IPS DF 6.9 (cell line): ENCODE results near the gene N4BP3.
A peak's percentile ranks its signal among the peaks of the same experiment; 100 is the strongest.

Experiments used
- DNase-seq: peaks from one replicate; pipeline ENCODE4 v3.0.0-alpha.2; 2013; ENCODE audit warnings: low read depth, low spot score
- H3K27ac ChIP-seq: one replicate; pipeline ENCODE4 v1.5.1; 2013; ENCODE audit warnings: low read length, control low read depth
- H3K27me3 ChIP-seq: 2 replicates; pipeline ENCODE4 v1.6.1; 2013; ENCODE audit warnings: mild to moderate bottlenecking, low read length; ENCODE audit not compliant: control insufficient read depth, insufficient read depth
- H3K36me3 ChIP-seq: 2 replicates; pipeline ENCODE4 v1.6.1; 2013; ENCODE audit warnings: low read length; ENCODE audit not compliant: control insufficient read depth, insufficient read depth
- H3K4me1 ChIP-seq: 2 replicates; pipeline ENCODE4 v1.6.1; 2013; ENCODE audit warnings: low read length; ENCODE audit not compliant: control insufficient read depth, insufficient read depth
- H3K4me3 ChIP-seq: 2 replicates; pipeline ENCODE4 v1.5.1; 2013; ENCODE audit warnings: mild to moderate bottlenecking, low read length
- H3K9me3 ChIP-seq: 2 replicates; pipeline ENCODE4 v1.6.1; 2013; ENCODE audit warnings: low read length, inconsistent platforms; ENCODE audit not compliant: control insufficient read depth, insufficient read depth
- WGBS: extraction: QIAGEN DNeasy Blood & Tissue Kit; methylation state at CpG from one replicate; pipeline ENCODE4 v1.1.7; 2013; ENCODE audit warnings: mixed read lengths, missing lambda C conversion rate; ENCODE audit not compliant: insufficient read length, insufficient coverage; 5-methylcytosine and 5-hydroxymethylcytosine counted together

Gene N4BP3

DNA sequence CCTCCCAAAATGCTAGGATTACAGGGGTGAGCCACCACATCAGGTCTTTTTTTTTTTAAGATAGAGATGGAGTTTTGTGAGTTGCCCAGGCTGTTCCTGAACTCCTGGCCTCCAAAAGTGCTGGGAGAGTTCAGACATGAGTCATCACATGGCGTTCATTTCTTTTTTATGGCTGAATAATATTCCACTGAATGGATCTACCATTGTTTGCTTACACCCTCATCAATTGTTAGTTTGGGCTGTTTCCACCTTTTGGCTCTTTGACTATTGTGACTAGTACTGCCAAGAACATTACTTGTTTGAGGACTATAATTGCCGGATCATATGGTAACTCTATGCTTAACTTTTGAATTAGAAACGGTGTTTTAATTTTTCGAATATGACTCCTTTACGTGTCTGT, 787 bp upstream of the N4BP3 start:
- DNase-seq, result no peak
- peak overlapping the region; percentile 91; the same call in 1 of the 2 replicates for H3K4me3 ChIP-seq
- H3K4me1 ChIP-seq, result peaks cover 12% of the 10 kb centered on the region
- WGBS, result no CpG with 5 or more reads among the region's 5 CpGs
- no peaks in the 10 kb centered on the region for H3K9me3 ChIP-seq
- H3K27me3 ChIP-seq, result no peaks in the 10 kb centered on the region
- H3K36me3 ChIP-seq, result no peaks in the 10 kb centered on the region
- H3K27ac ChIP-seq, result no peak overlapping the region

GRCh38 chr5:178113841-178114324, 551 bp downstream of the N4BP3 start:
- no peak overlapping the region for H3K27ac ChIP-seq
- H3K36me3 ChIP-seq, result no peaks in the 10 kb centered on the region
- DNase-seq, result no peak
- no peaks in the 10 kb centered on the region for H3K27me3 ChIP-seq
- no CpG with 5 or more reads among the region's 41 CpGs for WGBS
- H3K4me1 ChIP-seq, result peaks cover 14% of the 10 kb centered on the region
- H3K4me3 ChIP-seq, result peak overlapping the region; percentile 91
- H3K9me3 ChIP-seq, result no peaks in the 10 kb centered on the region

DNA sequence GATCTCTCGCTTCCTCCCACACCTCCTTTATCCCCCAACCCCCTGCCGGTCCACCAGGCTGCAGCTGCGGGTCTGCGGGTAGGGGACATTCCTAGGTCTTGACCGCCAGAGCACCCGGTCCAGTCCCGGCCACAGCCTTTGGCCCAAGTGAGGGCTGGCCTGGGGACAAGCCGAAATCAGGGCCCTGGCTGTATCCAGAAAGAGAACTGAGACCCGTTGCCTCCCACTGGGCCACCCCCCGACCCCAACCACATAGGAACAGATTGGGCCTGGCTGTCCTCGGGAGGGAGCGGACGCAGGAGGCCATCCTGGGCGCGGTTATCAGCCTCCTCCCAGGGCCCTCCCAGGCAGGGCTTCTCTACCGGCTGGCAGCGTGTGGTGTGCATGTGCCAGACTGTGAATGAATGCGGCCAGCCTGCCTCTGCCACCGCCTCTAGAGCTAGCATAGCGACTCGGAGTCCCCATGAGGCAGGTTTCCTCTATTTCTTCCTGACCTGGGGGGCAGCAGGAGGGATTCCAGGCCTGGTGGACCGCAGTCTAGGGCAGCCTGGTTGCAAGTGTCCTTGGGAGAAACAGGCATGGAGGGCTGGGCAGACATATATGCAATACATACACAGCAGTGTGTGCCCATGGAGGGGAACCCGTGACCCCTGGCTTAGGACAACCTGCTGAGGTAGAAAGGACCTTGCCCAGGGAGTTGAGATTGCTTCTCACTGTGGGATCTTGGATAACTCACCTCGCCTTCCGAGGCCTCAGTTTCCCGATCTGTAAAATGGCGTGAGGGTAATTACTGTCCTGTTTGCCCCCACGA, 1.2 kb downstream of the N4BP3 start:
- DNase-seq, result no peak
- no peaks in the 10 kb centered on the region for H3K9me3 ChIP-seq
- peaks cover 16% of the 10 kb centered on the region for H3K4me1 ChIP-seq
- no CpG with 5 or more reads among the region's 28 CpGs for WGBS
- H3K36me3 ChIP-seq, result no peaks in the 10 kb centered on the region
- peak overlapping the region; percentile 91; the same call in 1 of the 2 replicates for H3K4me3 ChIP-seq
- no peaks in the 10 kb centered on the region for H3K27me3 ChIP-seq
- peak overlapping the region; percentile 9 for H3K27ac ChIP-seq

- H3K4me3 ChIP-seq, result peak overlapping the region; percentile 91; the same call in 1 of the 2 replicates
- no peak for DNase-seq
- H3K4me1 ChIP-seq, result peaks cover 16% of the 10 kb centered on the region
- no peaks in the 10 kb centered on the region for H3K9me3 ChIP-seq
- WGBS, result no CpG with 5 or more reads among the region's 12 CpGs
- peaks cover 4% of the 10 kb centered on the region; the same call in 1 of the 2 replicates for H3K36me3 ChIP-seq
- no peaks in the 10 kb centered on the region for H3K27me3 ChIP-seq
- H3K27ac ChIP-seq, result peak overlapping the region; percentile 3
Observed at GRCh38 chr5:178115136-178115813, 1.9 kb downstream of the N4BP3 start.

- WGBS, result no CpG with 5 or more reads among the region's 7 CpGs
- Histone ChIP-seq H3K27me3 (no peaks in the 10 kb centered on the region), H3K9me3 (no peaks in the 10 kb centered on the region), H3K27ac (peak overlapping the region; percentile 3), H3K4me3 (peak overlapping the region; percentile 8; the same call in 1 of the 2 replicates), H3K36me3 (peaks cover 5% of the 10 kb centered on the region; the same call in 1 of the 2 replicates), H3K4me1 (peaks cover 16% of the 10 kb centered on the region)
- DNase-seq, result no peak
Observed at GRCh38 chr5:178115814-178116142, 2.4 kb downstream of the N4BP3 start.

DNA sequence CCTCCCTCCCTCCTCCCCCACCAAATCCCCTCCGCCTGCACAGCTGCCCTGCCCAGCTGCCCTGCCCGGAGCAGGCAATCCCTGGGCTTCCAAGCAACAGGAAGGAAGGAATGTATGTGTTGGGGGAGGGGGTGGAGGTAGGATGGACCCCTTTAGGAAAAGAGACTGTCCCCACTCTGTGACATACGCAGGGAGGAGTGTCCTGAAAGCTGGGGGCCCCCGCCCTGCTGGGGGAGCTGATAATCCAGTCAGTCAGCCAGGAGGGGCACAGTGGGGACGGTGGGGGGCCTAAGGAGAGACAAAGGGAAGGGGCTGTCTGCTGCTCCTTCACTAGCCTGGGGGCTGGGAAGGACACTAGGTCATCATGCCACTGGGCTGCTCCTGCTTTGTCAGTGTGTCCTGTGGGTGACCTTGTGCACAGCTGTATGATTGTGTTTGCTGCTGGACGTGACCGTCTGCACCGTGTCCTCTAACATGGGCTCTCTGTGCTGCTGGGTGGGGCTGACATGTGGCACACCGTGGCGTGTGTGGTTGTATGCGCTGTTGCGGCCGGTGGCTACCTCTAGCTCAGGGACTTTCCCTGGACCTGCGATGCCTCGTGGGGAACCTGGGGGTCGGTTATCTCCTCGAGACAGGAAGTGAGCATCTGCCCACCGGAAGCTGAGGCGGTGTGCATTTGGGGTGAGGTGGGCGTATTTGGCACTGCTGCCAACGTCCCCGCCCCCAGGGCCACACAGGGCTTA, 3.0 kb downstream of the N4BP3 start:
- peak overlapping the region; percentile 8; the same call in 1 of the 2 replicates for H3K4me3 ChIP-seq
- no peak for DNase-seq
- WGBS, result no CpG with 5 or more reads among the region's 22 CpGs
- peaks cover 16% of the 10 kb centered on the region for H3K4me1 ChIP-seq
- H3K9me3 ChIP-seq, result no peaks in the 10 kb centered on the region
- no peaks in the 10 kb centered on the region for H3K27me3 ChIP-seq
- H3K27ac ChIP-seq, result no peak overlapping the region
- H3K36me3 ChIP-seq, result peaks cover 9% of the 10 kb centered on the region

- H3K4me1 ChIP-seq, result peaks cover 17% of the 10 kb centered on the region
- H3K27ac ChIP-seq, result no peak overlapping the region
- no peak overlapping the region for H3K4me3 ChIP-seq
- no peak for DNase-seq
- no peaks in the 10 kb centered on the region for H3K27me3 ChIP-seq
- WGBS, result no CpG with 5 or more reads among the region's 18 CpGs
- H3K9me3 ChIP-seq, result no peaks in the 10 kb centered on the region
- H3K36me3 ChIP-seq, result peaks cover 22% of the 10 kb centered on the region
Observed at GRCh38 chr5:178117923-178118701, 4.8 kb downstream of the N4BP3 start.

- Histone ChIP-seq H3K27me3 (no peaks in the 10 kb centered on the region), H3K27ac (no peak overlapping the region), H3K9me3 (no peaks in the 10 kb centered on the region), H3K4me1 (peaks cover 24% of the 10 kb centered on the region), H3K4me3 (no peak overlapping the region), H3K36me3 (peaks cover 22% of the 10 kb centered on the region)
- WGBS, result no CpG with 5 or more reads among the region's 27 CpGs
- DNase-seq, result no peak
Observed at GRCh38 chr5:178119915-178120606, 6.7 kb downstream of the N4BP3 start.

DNA sequence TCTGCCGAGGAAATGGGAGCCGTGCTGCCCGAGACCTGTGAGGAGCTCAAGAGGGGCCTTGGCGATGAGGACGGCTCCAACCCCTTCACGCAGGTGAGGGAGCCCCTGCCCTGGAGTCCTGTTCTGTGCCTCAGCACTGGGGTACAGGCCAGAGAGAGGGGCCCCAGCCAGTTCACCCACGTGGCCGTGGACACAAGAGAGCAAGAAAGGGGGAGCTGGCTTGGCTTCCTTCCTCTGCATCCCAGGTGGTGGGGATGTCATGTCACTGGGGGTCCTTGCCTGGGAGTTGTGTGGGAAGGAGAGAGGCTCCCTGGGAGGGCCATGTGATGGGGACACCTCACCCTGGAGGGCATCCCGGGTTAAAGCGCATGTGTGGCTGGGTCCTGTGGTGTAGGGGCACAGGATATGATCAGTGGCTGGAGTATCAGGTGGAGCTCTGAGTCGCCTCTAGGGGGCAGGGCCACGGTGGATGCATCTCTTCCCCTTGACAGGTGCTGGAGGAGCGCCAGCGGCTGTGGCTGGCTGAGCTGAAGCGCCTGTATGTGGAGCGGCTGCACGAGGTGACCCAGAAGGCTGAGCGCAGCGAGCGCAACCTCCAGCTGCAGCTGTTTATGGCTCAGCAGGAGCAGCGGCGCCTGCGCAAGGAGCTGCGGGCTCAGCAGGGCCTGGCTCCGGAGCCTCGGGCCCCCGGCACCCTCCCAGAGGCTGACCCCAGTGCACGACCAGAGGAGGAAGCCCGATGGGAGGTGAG, 7.5 kb downstream of the N4BP3 start:
- no CpG with 5 or more reads among the region's 29 CpGs for WGBS
- no peak overlapping the region for H3K27ac ChIP-seq
- peaks cover 19% of the 10 kb centered on the region for H3K4me1 ChIP-seq
- no peak for DNase-seq
- no peak overlapping the region for H3K4me3 ChIP-seq
- H3K9me3 ChIP-seq, result no peaks in the 10 kb centered on the region
- H3K36me3 ChIP-seq, result peaks cover 22% of the 10 kb centered on the region
- H3K27me3 ChIP-seq, result no peaks in the 10 kb centered on the region
